Tibial nerve (tissue), 4 donors: ENCODE results near the gene ANKRD9. TPM values are rescaled to one million over a fixed set of nuclear protein-coding genes. Genes with fewer than 3 reads are reported as not detected.

ENCODE experiments used
- DNase-seq, 2 donors: peaks; one replicate each; pipeline ENCODE4 v3.0.0-alpha.2; 2019; ENCODE audit warnings: low spot score in 2 of 2
- H3K27ac ChIP-seq, 4 donors: fragments of 200-600 bp; sonication (generic) in 3 of 4; one replicate each; pipeline ENCODE4 v1.5.1; 2017 to 2019; ENCODE audit warnings: mild to moderate bottlenecking in 1 of 4
- H3K27me3 ChIP-seq, 2 donors: fragments of 200-600 bp; sonication (generic) in 1 of 2; one replicate each; pipeline versions ENCODE4 v1.5.1 to v1.6.0; 2017 to 2019
- H3K36me3 ChIP-seq, 3 donors: fragments of 200-600 bp; sonication (generic); one replicate each; pipeline ENCODE4 v1.5.1; 2018 to 2019
- H3K4me1 ChIP-seq, 4 donors: fragments of 200-600 bp; sonication (generic) in 3 of 4; one replicate each; pipeline ENCODE4 v1.5.1; 2017 to 2019
- H3K4me3 ChIP-seq, 4 donors: fragments of 200-600 bp; sonication (generic) in 3 of 4; one replicate each; pipeline ENCODE4 v1.5.1; 2017 to 2019; ENCODE audit warnings: mild to moderate bottlenecking in 1 of 4, moderate library complexity in 1 of 4
- H3K9me3 ChIP-seq, 4 donors: fragments of 200-600 bp; sonication (generic) in 3 of 4; one replicate each; pipeline ENCODE4 v1.5.1; 2017 to 2019
- EP300 ChIP-seq, 2 donors: sonication (generic); formaldehyde crosslinking; IDR thresholded peaks; one replicate each; pipeline ENCODE4 v1.6.1; 2017; ENCODE audit warnings: antibody characterized with exemption in 2 of 2, mild to moderate bottlenecking in 1 of 2
- POLR2A ChIP-seq, 2 donors: fragments of 450-650 bp; IDR thresholded peaks; one replicate each; pipeline ENCODE4 v1.6.1; 2017; ENCODE audit warnings: antibody characterized with exemption in 2 of 2, mild to moderate bottlenecking in 2 of 2, moderate library complexity in 2 of 2
- WGBS, 2 donors: methylation state at CpG; one replicate each; pipeline ENCODE4 v1.1.5; 2018; 5-methylcytosine and 5-hydroxymethylcytosine counted together
- total RNA-seq, 4 donors: library from RNA; depleted of rRNA; stranded (reverse); fragments of >200 nt; gene quantifications; one replicate each; pipeline ENCODE4 v1.1.0, GENCODE V29; 2016
- TF ChIP-seq, protein P1 (sequence below), 5 experiments: fragments of 200-600 bp in 3 of 5; fragments of 450-650 bp in 2 of 5; sonication (generic) in 3 of 5; IDR thresholded peaks; one replicate each; pipeline ENCODE4 v1.5.1; 2016 to 2019; ENCODE audit warnings: antibody characterized with exemption in 5 of 5, mild to moderate bottlenecking in 3 of 5, moderate library complexity in 2 of 5

ANKRD9 gene
- total RNA-seq, 4 donors from 2014 or later = 11.4 to 39.3 (median 26.2) TPM

- no peak overlapping the region for H3K4me3 ChIP-seq
- WGBS, 2 donors = 88 to 94% methylated on average over 8 of the region's 8 CpGs
- H3K27me3 ChIP-seq = no peaks in the 10 kb centered on the region
- H3K27ac ChIP-seq = no peak overlapping the region
- no peaks in the 10 kb centered on the region for H3K9me3 ChIP-seq
- TF ChIP-seq POLR2A (IDR thresholded peaks at IDR 0.05) = no peak
- no peak for TF ChIP-seq EP300 (IDR thresholded peaks at IDR 0.05)
- TF ChIP-seq, protein P1, sequence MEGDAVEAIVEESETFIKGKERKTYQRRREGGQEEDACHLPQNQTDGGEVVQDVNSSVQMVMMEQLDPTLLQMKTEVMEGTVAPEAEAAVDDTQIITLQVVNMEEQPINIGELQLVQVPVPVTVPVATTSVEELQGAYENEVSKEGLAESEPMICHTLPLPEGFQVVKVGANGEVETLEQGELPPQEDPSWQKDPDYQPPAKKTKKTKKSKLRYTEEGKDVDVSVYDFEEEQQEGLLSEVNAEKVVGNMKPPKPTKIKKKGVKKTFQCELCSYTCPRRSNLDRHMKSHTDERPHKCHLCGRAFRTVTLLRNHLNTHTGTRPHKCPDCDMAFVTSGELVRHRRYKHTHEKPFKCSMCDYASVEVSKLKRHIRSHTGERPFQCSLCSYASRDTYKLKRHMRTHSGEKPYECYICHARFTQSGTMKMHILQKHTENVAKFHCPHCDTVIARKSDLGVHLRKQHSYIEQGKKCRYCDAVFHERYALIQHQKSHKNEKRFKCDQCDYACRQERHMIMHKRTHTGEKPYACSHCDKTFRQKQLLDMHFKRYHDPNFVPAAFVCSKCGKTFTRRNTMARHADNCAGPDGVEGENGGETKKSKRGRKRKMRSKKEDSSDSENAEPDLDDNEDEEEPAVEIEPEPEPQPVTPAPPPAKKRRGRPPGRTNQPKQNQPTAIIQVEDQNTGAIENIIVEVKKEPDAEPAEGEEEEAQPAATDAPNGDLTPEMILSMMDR (IDR thresholded peaks at IDR 0.05) = no peak
- no peak for DNase-seq
- H3K4me1 ChIP-seq = peaks cover 0 to 8% (median 4%) of the 10 kb centered on the region in 4 donors
- no peaks in the 10 kb centered on the region for H3K36me3 ChIP-seq
These were observed 8.6 kb upstream of the ANKRD9 start for GRCh38 chr14:102518063-102518648.

GRCh38 chr14:102517392-102518062 is 8.0 kb upstream of the ANKRD9 start:
- Histone ChIP-seq H3K4me1 (peaks cover 0 to 6% (median 4%) of the 10 kb centered on the region in 4 donors), H3K27ac (peak overlapping the region; percentile 21 to 86 (median 64)), H3K36me3 (no peaks in the 10 kb centered on the region), H3K9me3 (no peaks in the 10 kb centered on the region), H3K4me3 (peak overlapping the region; percentile 28 to 84 (median 63)), H3K27me3 (no peaks in the 10 kb centered on the region)
- WGBS, 2 donors = 11 to 58% methylated on average over 10 to 20 of the region's 37 CpGs
- DNase-seq = no peak
- TF ChIP-seq, protein P1 (IDR thresholded peaks at IDR 0.05) = no peak
- TF ChIP-seq EP300 (IDR thresholded peaks at IDR 0.05) (no peak), POLR2A (IDR thresholded peaks at IDR 0.05) (no peak)

DNA sequence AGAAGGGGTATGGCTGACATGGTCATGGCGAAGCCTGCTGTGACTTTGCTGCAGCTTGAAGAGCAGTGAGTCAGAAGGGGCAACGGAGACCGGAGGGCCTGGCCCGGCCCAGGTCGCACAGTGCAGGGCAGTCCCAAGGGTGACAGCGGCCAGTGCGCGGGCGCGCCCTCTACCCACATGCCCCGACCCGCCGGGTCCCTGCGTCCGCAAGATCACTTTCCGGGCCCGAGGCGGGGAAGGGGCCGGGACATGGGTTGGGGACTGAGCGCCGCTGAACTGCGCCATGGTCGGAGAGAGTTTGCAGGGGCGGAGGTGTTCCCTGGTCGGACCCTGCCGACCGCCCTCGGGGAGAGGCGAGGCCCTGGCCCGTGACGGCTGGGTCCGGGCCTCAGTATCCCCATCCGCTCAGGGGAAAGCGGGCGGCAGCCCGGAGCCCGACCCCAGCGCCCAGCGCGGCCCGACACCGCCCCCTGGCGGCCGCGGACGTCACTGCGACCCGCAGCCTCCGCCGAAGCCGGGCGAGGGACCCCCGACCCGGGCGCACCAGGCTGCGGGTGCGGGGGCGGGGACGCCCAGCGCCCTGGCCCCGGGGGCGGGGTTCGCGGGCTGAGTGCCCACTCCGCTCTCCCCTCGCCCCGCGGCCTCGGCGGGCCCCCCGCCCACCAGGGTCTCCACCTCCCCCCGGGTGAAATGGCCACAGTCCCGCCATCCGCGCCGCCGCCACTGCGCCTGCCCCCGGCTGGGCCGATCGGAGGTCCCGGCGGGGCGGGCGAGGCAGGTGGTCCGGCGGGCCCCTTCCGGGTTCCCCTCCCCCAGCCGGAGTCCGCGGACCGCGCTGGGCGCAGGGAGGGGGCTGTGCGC is 7.2 kb upstream of the ANKRD9 start:
- Histone ChIP-seq H3K27me3 (no peaks in the 10 kb centered on the region), H3K36me3 (no peaks in the 10 kb centered on the region), H3K4me1 (peaks cover 0 to 6% (median 4%) of the 10 kb centered on the region in 4 donors), H3K27ac (peak overlapping the region; percentile 21 to 86 (median 64)), H3K4me3 (peak overlapping the region; percentile 51 to 84 (median 63)), H3K9me3 (no peaks in the 10 kb centered on the region)
- WGBS, 2 donors = 1 to 2% methylated on average over 27 to 48 of the region's 95 CpGs
- TF ChIP-seq, protein P1 (IDR thresholded peaks at IDR 0.05) = peak; percentile 92 to 100 (median 100)
- no peak for TF ChIP-seq POLR2A (IDR thresholded peaks at IDR 0.05)
- DNase-seq = no peak

GRCh38 chr14:102514987-102515733 is 5.6 kb upstream of the ANKRD9 start:
- 89 to 91% methylated on average over 12 of the region's 12 CpGs for WGBS, 2 donors
- Histone ChIP-seq H3K4me1 (peaks cover 3 to 22% (median 9%) of the 10 kb centered on the region in 4 donors), H3K36me3 (no peaks in the 10 kb centered on the region), H3K27me3 (no peaks in the 10 kb centered on the region), H3K27ac (no peak overlapping the region), H3K9me3 (no peaks in the 10 kb centered on the region), H3K4me3 (no peak overlapping the region)
- DNase-seq = no peak
- no peak for TF ChIP-seq EP300 (IDR thresholded peaks at IDR 0.05)
- TF ChIP-seq, protein P1 (IDR thresholded peaks at IDR 0.05) = no peak
- TF ChIP-seq POLR2A (IDR thresholded peaks at IDR 0.05) = no peak
